ENCODE results near the gene JAKMIP3.
A peak's percentile ranks its signal among the peaks of the same experiment; 100 is the strongest.

The JAKMIP3 gene

GRCh38 chr10:132065491-132066105, at the start of gene JAKMIP3:
Gene JAKMIP3 (plus strand): TSS chr10:132065946. CDS start chr10:132104809, 38,863 bp downstream.
- peak; percentile 22 for DNase-seq

- DNase-seq, result no peak
Measured at GRCh38 chr10:132016514-132016913, 49.2 kb upstream of the JAKMIP3 start.

- no peak for DNase-seq
Measured at GRCh38 chr10:132018446-132018845, 47.3 kb upstream of the JAKMIP3 start.

- no peak for DNase-seq
Measured at GRCh38 chr10:132019366-132019765, 46.4 kb upstream of the JAKMIP3 start.

GRCh38 chr10:132020456-132020855, 45.3 kb upstream of the JAKMIP3 start:
- no peak for DNase-seq

- no peak for DNase-seq
Measured at GRCh38 chr10:132021046-132021445, 44.7 kb upstream of the JAKMIP3 start.

GRCh38 chr10:132021504-132022143, 44.1 kb upstream of the JAKMIP3 start:
- no peak for DNase-seq

- DNase-seq, result no peak
Measured at GRCh38 chr10:132022241-132022640, 43.5 kb upstream of the JAKMIP3 start.

GRCh38 chr10:132023092-132023811, 42.5 kb upstream of the JAKMIP3 start:
- DNase-seq, result peak; percentile 50

GRCh38 chr10:132027423-132027983, 38.2 kb upstream of the JAKMIP3 start:
- DNase-seq, result no peak

GRCh38 chr10:132028706-132029105, 37.0 kb upstream of the JAKMIP3 start:
- DNase-seq, result no peak

GRCh38 chr10:132030898-132031463, 34.8 kb upstream of the JAKMIP3 start:
- peak; percentile 59 for DNase-seq

- no peak for DNase-seq
Measured at GRCh38 chr10:132033632-132034031, 32.1 kb upstream of the JAKMIP3 start.

GRCh38 chr10:132035476-132035875, 30.3 kb upstream of the JAKMIP3 start:
- no peak for DNase-seq

- DNase-seq, result peak; percentile 39
Measured at GRCh38 chr10:132036153-132036886, 29.4 kb upstream of the JAKMIP3 start.

- DNase-seq, result peak; percentile 33
Measured at GRCh38 chr10:132036887-132037675, 28.7 kb upstream of the JAKMIP3 start.

GRCh38 chr10:132037676-132037975, 28.1 kb upstream of the JAKMIP3 start:
- DNase-seq, result no peak

GRCh38 chr10:132039371-132039770, 26.4 kb upstream of the JAKMIP3 start:
- DNase-seq, result no peak

- DNase-seq, result no peak
Measured at GRCh38 chr10:132040046-132040445, 25.7 kb upstream of the JAKMIP3 start.

- no peak for DNase-seq
Measured at GRCh38 chr10:132041340-132041739, 24.4 kb upstream of the JAKMIP3 start.

GRCh38 chr10:132043861-132044695, 21.7 kb upstream of the JAKMIP3 start:
- no peak for DNase-seq
